Activated CD4-positive, alpha-beta T cell treated with anti-CD3 and anti-CD28 coated beads, Interleukin-2, Interleukin-4, amounts not matched to agents 100 ng/mL and 50 ng/mL, durations not matched to agents 16 hours and 8 hours (primary cell): ENCODE data around the gene TRIM31.
A peak's percentile ranks its signal among the peaks of the same experiment; 100 is the strongest.
"Not testable (repeated sequence)": the region's sequence is repeated elsewhere in the genome, so short reads cannot be mapped to it uniquely, and the experiment has no call there.

Experiments
- DNase-seq: peaks from one replicate; pipeline ENCODE4 v3.0.0-alpha.2; 2020; ENCODE audit warnings: low spot score

Gene TRIM31

GRCh38 chr6:30149234-30149633 is 36.3 kb upstream of the TRIM31 start:
- no peak for DNase-seq

- DNase-seq, result no peak
Measured at GRCh38 chr6:30147096-30147495, 34.2 kb upstream of the TRIM31 start.

- no peak for DNase-seq
Measured at GRCh38 chr6:30145818-30146217, 32.9 kb upstream of the TRIM31 start.

- no peak for DNase-seq
Measured at GRCh38 chr6:30144811-30145210, 31.9 kb upstream of the TRIM31 start.

- no peak for DNase-seq
Measured at GRCh38 chr6:30143780-30144179, 30.9 kb upstream of the TRIM31 start.

- DNase-seq, result no peak
Measured at GRCh38 chr6:30142665-30143064, 29.8 kb upstream of the TRIM31 start.

- not testable (repeated sequence) for DNase-seq
Measured at GRCh38 chr6:30140240-30140639, 27.4 kb upstream of the TRIM31 start.

- peak; percentile 45 for DNase-seq
Measured at GRCh38 chr6:30136570-30137286, 23.8 kb upstream of the TRIM31 start.

GRCh38 chr6:30135757-30136156 is 22.9 kb upstream of the TRIM31 start, which contains the start of gene TRIM40:
Gene TRIM40 (plus strand): TSS chr6:30136140. CDS start chr6:30137037, 897 bp downstream.
- DNase-seq, result no peak

- DNase-seq, result no peak
Measured at GRCh38 chr6:30135147-30135546, 22.3 kb upstream of the TRIM31 start.

GRCh38 chr6:30131947-30132497 is 19.1 kb upstream of the TRIM31 start:
- DNase-seq, result no peak

GRCh38 chr6:30130887-30131862 is 18.3 kb upstream of the TRIM31 start:
- peak; percentile 83 for DNase-seq

GRCh38 chr6:30130179-30130679 is 17.3 kb upstream of the TRIM31 start:
- no peak for DNase-seq

- DNase-seq, result no peak
Measured at GRCh38 chr6:30129265-30130178, 16.6 kb upstream of the TRIM31 start.

GRCh38 chr6:30127238-30128093 is 14.6 kb upstream of the TRIM31 start:
- no peak for DNase-seq

GRCh38 chr6:30122515-30122914 is 9.6 kb upstream of the TRIM31 start:
- DNase-seq, result no peak

- no peak for DNase-seq
Measured at GRCh38 chr6:30121446-30122366, 8.8 kb upstream of the TRIM31 start.

GRCh38 chr6:30118691-30119090 is 5.8 kb upstream of the TRIM31 start:
- not testable (repeated sequence) for DNase-seq

- no peak for DNase-seq
Measured at GRCh38 chr6:30116724-30117123, 3.8 kb upstream of the TRIM31 start.
